HG02763 (cell line): ENCODE data around the gene ARFGAP3.

Source experiments
- ATAC-seq: cut with Tn5 transposase; IDR thresholded peaks from one replicate; pipeline ENCODE4 v1.9.1; 2021; ENCODE audit warnings: mild to moderate bottlenecking, moderate library complexity; ENCODE audit not compliant: unreplicated experiment

ARFGAP3 gene

GRCh38 chr22:42884616-42885375 is 27.7 kb upstream of the ARFGAP3 start:
- no peak for ATAC-seq

GRCh38 chr22:42883970-42884369 is 26.9 kb upstream of the ARFGAP3 start:
- ATAC-seq: no peak

GRCh38 chr22:42883121-42883520 is 26.0 kb upstream of the ARFGAP3 start:
- ATAC-seq: no peak

- ATAC-seq: no peak
Observed at GRCh38 chr22:42881982-42882656, 25.0 kb upstream of the ARFGAP3 start.

- ATAC-seq: no peak
Observed at GRCh38 chr22:42881298-42881697, 24.2 kb upstream of the ARFGAP3 start.

- ATAC-seq: no peak
Observed at GRCh38 chr22:42880815-42881214, 23.7 kb upstream of the ARFGAP3 start.

- ATAC-seq: no peak
Observed at GRCh38 chr22:42879371-42880021, 22.4 kb upstream of the ARFGAP3 start.

GRCh38 chr22:42878561-42879305 is 21.7 kb upstream of the ARFGAP3 start:
- no peak for ATAC-seq

- ATAC-seq: no peak
Observed at GRCh38 chr22:42877597-42878340, 20.7 kb upstream of the ARFGAP3 start.

GRCh38 chr22:42877158-42877557 is 20.1 kb upstream of the ARFGAP3 start:
- ATAC-seq: no peak

- ATAC-seq: no peak
Observed at GRCh38 chr22:42876041-42876440, 19.0 kb upstream of the ARFGAP3 start.

- no peak for ATAC-seq
Observed at GRCh38 chr22:42874010-42874409, 16.9 kb upstream of the ARFGAP3 start.

GRCh38 chr22:42873356-42873755 is 16.3 kb upstream of the ARFGAP3 start:
- ATAC-seq: no peak

- ATAC-seq: no peak
Observed at GRCh38 chr22:42872821-42873220, 15.7 kb upstream of the ARFGAP3 start.

- ATAC-seq: no peak
Observed at GRCh38 chr22:42871146-42872050, 14.3 kb upstream of the ARFGAP3 start.

GRCh38 chr22:42869888-42870480 is 12.9 kb upstream of the ARFGAP3 start:
- ATAC-seq: no peak

GRCh38 chr22:42869463-42869862 is 12.4 kb upstream of the ARFGAP3 start:
- ATAC-seq: no peak

- no peak for ATAC-seq
Observed at GRCh38 chr22:42868751-42869251, 11.7 kb upstream of the ARFGAP3 start.

- ATAC-seq: no peak
Observed at GRCh38 chr22:42866100-42866499, 9.0 kb upstream of the ARFGAP3 start.
